HCT116 (cell line): ENCODE results near the gene C1orf116. TPM values are rescaled to one million over a fixed set of nuclear protein-coding genes. Genes with fewer than 3 reads are reported as not detected.

Source experiments
- ATAC-seq: fragments of 200-7000 bp; cut with Tn5 transposase; 2 replicates; pipeline ENCODE4 v1.9.1; 2020; ENCODE audit warnings: mild to moderate bottlenecking, moderate library complexity
- BruUV-seq: library from RNA; stranded (reverse); fragments of 400-500 nt; replicated peaks from 2 replicates; lab custom pipeline; 2021; lab: Mats Ljungman, UMichigan
- CTCF ChIA-PET: fragments of 300-600 bp; sonication (Branson Sonifier 250); formaldehyde crosslinking; loops from one replicate; lab custom pipeline; 2021; ENCODE audit warnings: antibody characterized with exemption; lab: Charles Lee
- POLR2A ChIA-PET: fragments of 300-600, 350-600 bp; sonication (Branson Sonifier 250); formaldehyde crosslinking; loops from one replicate; lab custom pipeline; 2021; ENCODE audit warnings: antibody characterized with exemption; lab: Charles Lee
- RAD21 ChIA-PET, 2 experiments: fragments of 300-600 bp; sonication (Branson Sonifier 250); formaldehyde crosslinking; loops; one replicate each; lab custom pipeline; 2023; ENCODE audit warnings: low total read pairs in 2 of 2; ENCODE audit not compliant: uncharacterized antibody in 2 of 2, unreplicated experiment in 2 of 2, low non-redundant PET in 1 of 2; lab: Charles Lee
- DNase-seq: peaks from one replicate; pipeline ENCODE4 v3.0.0-alpha.2; 2010; ENCODE audit warnings: low read depth, low spot score
- H2AFZ ChIP-seq: fragments of 200-600 bp; shearing (Covaris generic), sonication (generic); 2 replicates; pipeline ENCODE4 v1.6.1; 2017; ENCODE audit warnings: low read depth, mixed run types, mixed read lengths, antibody characterized with exemption, low read length; ENCODE audit not compliant: poor library complexity, severe bottlenecking
- H3K27ac ChIP-seq: 2 replicates; pipeline ENCODE4 v1.5.1; 2012; ENCODE audit warnings: low read depth, low read length
- H3K27me3 ChIP-seq: fragments of 200-600 bp; sonication (generic); 2 replicates; pipeline ENCODE4 v1.6.1; 2016; ENCODE audit warnings: mixed run types, low read length, mixed read lengths; ENCODE audit not compliant: insufficient read depth
- H3K36me3 ChIP-seq, 2 experiments: fragments of 200-500 bp in 1 of 2; fragments of 200-600 bp in 1 of 2; sonication (Bioruptor generic) in 1 of 2; sonication (generic) in 1 of 2; 2 replicates each; pipeline versions ENCODE4 v1.5.1 to v1.6.1; 2014 to 2016; ENCODE audit warnings: low read length in 2 of 2, inconsistent platforms in 1 of 2, mixed read lengths in 1 of 2, mixed run types in 1 of 2; ENCODE audit not compliant: insufficient read depth in 2 of 2, control insufficient read depth in 1 of 2
- H3K4me1 ChIP-seq, 2 experiments: fragments of 200-600 bp in 1 of 2; sonication (generic) in 1 of 2; 2 replicates each; pipeline versions ENCODE4 v1.5.1 to v1.6.1; 2012 to 2017; ENCODE audit warnings: low read length in 2 of 2, inconsistent platforms in 1 of 2, mild to moderate bottlenecking in 1 of 2, mixed read lengths in 1 of 2, mixed run types in 1 of 2, moderate library complexity in 1 of 2; ENCODE audit not compliant: insufficient read depth in 2 of 2, control insufficient read depth in 1 of 2
- H3K4me2 ChIP-seq: fragments of 200-600 bp; sonication (generic); 2 replicates; pipeline ENCODE4 v1.6.1; 2017; ENCODE audit warnings: mixed run types, low read length, mixed read lengths
- H3K4me3 ChIP-seq, 2 experiments: fragments of 200-600 bp in 1 of 2; sonication (generic) in 1 of 2; replicated peaks in 1 of 2; 2 replicates each; pipeline ENCODE4 v1.5.1; 2011 to 2016; ENCODE audit warnings: low read length in 2 of 2, control low read depth in 1 of 2, low read depth in 1 of 2, mild to moderate bottlenecking in 1 of 2, mixed read lengths in 1 of 2, mixed run types in 1 of 2
- H3K79me2 ChIP-seq: fragments of 200-600 bp; sonication (generic); 2 replicates; pipeline ENCODE4 v1.6.1; 2017; ENCODE audit warnings: mild to moderate bottlenecking, mixed run types, low read length, moderate library complexity, mixed read lengths; ENCODE audit not compliant: insufficient read depth
- H3K9ac ChIP-seq: fragments of 200-600 bp; sonication (generic); 2 replicates; pipeline ENCODE4 v1.6.1; 2016; ENCODE audit warnings: low read length, mixed read lengths
- H3K9me2 ChIP-seq: fragments of 200-600 bp; sonication (generic), shearing (Covaris generic); 2 replicates; pipeline ENCODE4 v1.6.1; 2017; ENCODE audit warnings: mixed run types, mild to moderate bottlenecking, moderate library complexity; ENCODE audit not compliant: insufficient read depth
- H3K9me3 ChIP-seq, 2 experiments: fragments of 200-500 bp in 1 of 2; fragments of 200-600 bp in 1 of 2; sonication (Bioruptor generic) in 1 of 2; sonication (generic) in 1 of 2; 2 replicates each; pipeline ENCODE4 v1.6.1; 2014 to 2017; ENCODE audit warnings: low read length in 2 of 2, mixed read lengths in 2 of 2, inconsistent platforms in 1 of 2, low read depth in 1 of 2, mild to moderate bottlenecking in 1 of 2, mixed run types in 1 of 2, moderate library complexity in 1 of 2; ENCODE audit not compliant: control insufficient read depth in 1 of 2, insufficient read depth in 1 of 2
- H4K20me1 ChIP-seq: fragments of 200-600 bp; sonication (generic), shearing (Covaris generic); 2 replicates; pipeline ENCODE4 v1.6.1; 2017; ENCODE audit warnings: mixed run types, mild to moderate bottlenecking, moderate library complexity; ENCODE audit not compliant: insufficient read depth
- EGR1 ChIP-seq: IDR thresholded peaks from 2 replicates; pipeline ENCODE4 v1.6.1; 2012; ENCODE audit warnings: low read depth
- EZH2 ChIP-seq: fragments of 200-600 bp; sonication (generic); IDR thresholded peaks from 2 replicates; pipeline ENCODE4 v1.6.1; 2017; ENCODE audit warnings: antibody characterized with exemption, mixed run types
- JUND ChIP-seq: IDR thresholded peaks from 2 replicates; pipeline ENCODE4 v1.6.1; 2012
- POLR2A ChIP-seq: IDR thresholded peaks from 2 replicates; pipeline ENCODE4 v1.7.0; 2011; ENCODE audit warnings: borderline replicate concordance; ENCODE audit not compliant: insufficient read depth, insufficient read length; ENCODE audit errors: extremely low read depth
- POLR2AphosphoS5 ChIP-seq: IDR thresholded peaks from 2 replicates; pipeline ENCODE4 v1.6.1; 2011; ENCODE audit warnings: mild to moderate bottlenecking, low read depth, low read length, moderate library complexity
- SIN3A ChIP-seq: IDR thresholded peaks from 2 replicates; pipeline ENCODE4 v1.6.1; 2012; ENCODE audit warnings: low read depth
- SP1 ChIP-seq: IDR thresholded peaks from 2 replicates; pipeline ENCODE4 v1.6.1; 2012; ENCODE audit warnings: low read depth
- SRF ChIP-seq: IDR thresholded peaks from 2 replicates; pipeline ENCODE4 v1.6.1; 2012; ENCODE audit warnings: low read depth
- TCF7L2 ChIP-seq: IDR thresholded peaks from 2 replicates; pipeline ENCODE4 v1.7.0; 2011; ENCODE audit warnings: borderline replicate concordance, inconsistent platforms; ENCODE audit not compliant: insufficient read depth, insufficient read length; ENCODE audit errors: extremely low read depth
- YY1 ChIP-seq: IDR thresholded peaks from 2 replicates; pipeline ENCODE4 v1.6.1; 2011; ENCODE audit warnings: low read length, low read depth, moderate library complexity, mild to moderate bottlenecking; ENCODE audit not compliant: insufficient replicate concordance; ENCODE audit errors: extremely low read depth
- ZNF274 ChIP-seq: fragments of 200-500 bp; sonication (Bioruptor generic); IDR thresholded peaks from 2 replicates; pipeline ENCODE4 v1.6.1; 2014; ENCODE audit warnings: mild to moderate bottlenecking, low read depth, low read length, inconsistent platforms
- intact Hi-C: fragments of 100-400 bp; cut with micrococcal nuclease; formaldehyde crosslinking; loops from 2 replicates; pipeline ENCODE4 v1.10.0; 2022
- total RNA-seq: library from RNA; stranded (reverse); gene quantifications from one replicate; pipeline ENCODE4 v1.2.1, GENCODE V29; 2021; ENCODE audit not compliant: unreplicated experiment
- TF ChIP-seq, protein P1 (sequence below), 3 experiments: fragments of 200-600 bp in 1 of 3; sonication (generic) in 1 of 3; IDR thresholded peaks in 2 of 3; conservative IDR thresholded peaks in 1 of 3; 2 replicates each; pipeline ENCODE4 v1.5.1; 2012 to 2017; ENCODE audit warnings: low read depth in 2 of 3, low read length in 2 of 3, antibody characterized with exemption in 1 of 3, borderline replicate concordance in 1 of 3, control low read depth in 1 of 3, mild to moderate bottlenecking in 1 of 3, mixed read lengths in 1 of 3, mixed run types in 1 of 3, moderate library complexity in 1 of 3; ENCODE audit not compliant: insufficient read depth in 1 of 3
- TF ChIP-seq, protein P2 (sequence below): IDR thresholded peaks from 2 replicates; pipeline ENCODE4 v1.6.1; 2012; ENCODE audit warnings: low read depth
- TF ChIP-seq, protein P3 (sequence below): IDR thresholded peaks from 2 replicates; pipeline ENCODE4 v1.6.1; 2012
- TF ChIP-seq, protein P4 (sequence below): IDR thresholded peaks from 2 replicates; pipeline ENCODE4 v1.6.1; 2011; ENCODE audit warnings: mild to moderate bottlenecking, low read length, moderate library complexity; ENCODE audit not compliant: insufficient replicate concordance; ENCODE audit errors: extremely low read depth
- TF ChIP-seq, protein P5 (sequence below): IDR thresholded peaks from 2 replicates; pipeline ENCODE4 v1.6.1; 2012

The C1orf116 gene
- total RNA-seq, 1 experiment from 2014 or later: 3.6 TPM

DNA sequence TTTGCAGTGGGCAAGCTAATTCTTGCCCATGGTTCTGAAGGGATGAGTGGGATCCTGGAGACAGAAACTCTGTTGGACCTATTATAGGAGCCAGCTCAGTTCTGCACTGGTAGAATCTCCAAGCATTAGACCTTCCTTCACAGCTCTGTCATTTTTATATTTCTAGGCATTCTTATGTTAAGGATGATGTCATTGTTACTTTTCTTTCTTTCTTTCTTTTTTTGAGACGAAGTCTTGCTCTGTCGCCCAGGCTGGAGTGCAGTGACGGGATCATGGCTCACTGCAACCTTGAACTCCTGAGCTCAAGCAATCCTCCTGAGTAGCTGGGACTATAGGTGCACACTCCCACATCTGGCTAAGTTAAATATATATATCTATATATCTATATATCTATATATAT, 28.0 kb upstream of the C1orf116 start:
- Histone ChIP-seq H3K4me1 (no peaks in the 10 kb centered on the region), H3K4me3 (no peak overlapping the region), H3K4me2 (no peak overlapping the region), H3K9me3 (no peaks in the 10 kb centered on the region), H2AFZ (no peak overlapping the region), H3K79me2 (no peaks in the 10 kb centered on the region), H3K27ac (no peak overlapping the region), H3K36me3 (peaks cover 0 to 7% of the 10 kb centered on the region in 2 experiments; a peak in 1 of 4 replicates), H3K27me3 (no peaks in the 10 kb centered on the region), H4K20me1 (no peaks in the 10 kb centered on the region), H3K9ac (no peak overlapping the region), H3K9me2 (no peaks in the 10 kb centered on the region)
- CTCF ChIA-PET: interaction anchor here (1.2 kb wide), 1 partner anchor 439 kb away, joined by 3 read pairs; no protein-coding TSS in a partner anchor
- BruUV-seq: no TSS peak
- POLR2A ChIA-PET: no interaction called here
- intact Hi-C loops: no loop called here
- TF ChIP-seq, protein P1, sequence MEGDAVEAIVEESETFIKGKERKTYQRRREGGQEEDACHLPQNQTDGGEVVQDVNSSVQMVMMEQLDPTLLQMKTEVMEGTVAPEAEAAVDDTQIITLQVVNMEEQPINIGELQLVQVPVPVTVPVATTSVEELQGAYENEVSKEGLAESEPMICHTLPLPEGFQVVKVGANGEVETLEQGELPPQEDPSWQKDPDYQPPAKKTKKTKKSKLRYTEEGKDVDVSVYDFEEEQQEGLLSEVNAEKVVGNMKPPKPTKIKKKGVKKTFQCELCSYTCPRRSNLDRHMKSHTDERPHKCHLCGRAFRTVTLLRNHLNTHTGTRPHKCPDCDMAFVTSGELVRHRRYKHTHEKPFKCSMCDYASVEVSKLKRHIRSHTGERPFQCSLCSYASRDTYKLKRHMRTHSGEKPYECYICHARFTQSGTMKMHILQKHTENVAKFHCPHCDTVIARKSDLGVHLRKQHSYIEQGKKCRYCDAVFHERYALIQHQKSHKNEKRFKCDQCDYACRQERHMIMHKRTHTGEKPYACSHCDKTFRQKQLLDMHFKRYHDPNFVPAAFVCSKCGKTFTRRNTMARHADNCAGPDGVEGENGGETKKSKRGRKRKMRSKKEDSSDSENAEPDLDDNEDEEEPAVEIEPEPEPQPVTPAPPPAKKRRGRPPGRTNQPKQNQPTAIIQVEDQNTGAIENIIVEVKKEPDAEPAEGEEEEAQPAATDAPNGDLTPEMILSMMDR (IDR thresholded peaks at IDR 0.05 in 2 of 3, conservative IDR thresholded peaks at IDR 0.05 in 1 of 3; ENCODE audit: borderline replicate concordance in 1 of 3, insufficient read depth in 1 of 3, low read depth in 2 of 3, low read length in 2 of 3): no peak
- no peak for TF ChIP-seq YY1
- TF ChIP-seq POLR2A: no peak
- no peak for TF ChIP-seq ZNF274
- no peak for TF ChIP-seq SP1
- no peak for TF ChIP-seq EGR1
- TF ChIP-seq, protein P2, sequence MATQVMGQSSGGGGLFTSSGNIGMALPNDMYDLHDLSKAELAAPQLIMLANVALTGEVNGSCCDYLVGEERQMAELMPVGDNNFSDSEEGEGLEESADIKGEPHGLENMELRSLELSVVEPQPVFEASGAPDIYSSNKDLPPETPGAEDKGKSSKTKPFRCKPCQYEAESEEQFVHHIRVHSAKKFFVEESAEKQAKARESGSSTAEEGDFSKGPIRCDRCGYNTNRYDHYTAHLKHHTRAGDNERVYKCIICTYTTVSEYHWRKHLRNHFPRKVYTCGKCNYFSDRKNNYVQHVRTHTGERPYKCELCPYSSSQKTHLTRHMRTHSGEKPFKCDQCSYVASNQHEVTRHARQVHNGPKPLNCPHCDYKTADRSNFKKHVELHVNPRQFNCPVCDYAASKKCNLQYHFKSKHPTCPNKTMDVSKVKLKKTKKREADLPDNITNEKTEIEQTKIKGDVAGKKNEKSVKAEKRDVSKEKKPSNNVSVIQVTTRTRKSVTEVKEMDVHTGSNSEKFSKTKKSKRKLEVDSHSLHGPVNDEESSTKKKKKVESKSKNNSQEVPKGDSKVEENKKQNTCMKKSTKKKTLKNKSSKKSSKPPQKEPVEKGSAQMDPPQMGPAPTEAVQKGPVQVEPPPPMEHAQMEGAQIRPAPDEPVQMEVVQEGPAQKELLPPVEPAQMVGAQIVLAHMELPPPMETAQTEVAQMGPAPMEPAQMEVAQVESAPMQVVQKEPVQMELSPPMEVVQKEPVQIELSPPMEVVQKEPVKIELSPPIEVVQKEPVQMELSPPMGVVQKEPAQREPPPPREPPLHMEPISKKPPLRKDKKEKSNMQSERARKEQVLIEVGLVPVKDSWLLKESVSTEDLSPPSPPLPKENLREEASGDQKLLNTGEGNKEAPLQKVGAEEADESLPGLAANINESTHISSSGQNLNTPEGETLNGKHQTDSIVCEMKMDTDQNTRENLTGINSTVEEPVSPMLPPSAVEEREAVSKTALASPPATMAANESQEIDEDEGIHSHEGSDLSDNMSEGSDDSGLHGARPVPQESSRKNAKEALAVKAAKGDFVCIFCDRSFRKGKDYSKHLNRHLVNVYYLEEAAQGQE: no peak
- no peak for TF ChIP-seq SRF
- no peak for TF ChIP-seq SIN3A
- TF ChIP-seq, protein P3, sequence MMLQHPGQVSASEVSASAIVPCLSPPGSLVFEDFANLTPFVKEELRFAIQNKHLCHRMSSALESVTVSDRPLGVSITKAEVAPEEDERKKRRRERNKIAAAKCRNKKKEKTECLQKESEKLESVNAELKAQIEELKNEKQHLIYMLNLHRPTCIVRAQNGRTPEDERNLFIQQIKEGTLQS: no peak
- TF ChIP-seq, protein P4, sequence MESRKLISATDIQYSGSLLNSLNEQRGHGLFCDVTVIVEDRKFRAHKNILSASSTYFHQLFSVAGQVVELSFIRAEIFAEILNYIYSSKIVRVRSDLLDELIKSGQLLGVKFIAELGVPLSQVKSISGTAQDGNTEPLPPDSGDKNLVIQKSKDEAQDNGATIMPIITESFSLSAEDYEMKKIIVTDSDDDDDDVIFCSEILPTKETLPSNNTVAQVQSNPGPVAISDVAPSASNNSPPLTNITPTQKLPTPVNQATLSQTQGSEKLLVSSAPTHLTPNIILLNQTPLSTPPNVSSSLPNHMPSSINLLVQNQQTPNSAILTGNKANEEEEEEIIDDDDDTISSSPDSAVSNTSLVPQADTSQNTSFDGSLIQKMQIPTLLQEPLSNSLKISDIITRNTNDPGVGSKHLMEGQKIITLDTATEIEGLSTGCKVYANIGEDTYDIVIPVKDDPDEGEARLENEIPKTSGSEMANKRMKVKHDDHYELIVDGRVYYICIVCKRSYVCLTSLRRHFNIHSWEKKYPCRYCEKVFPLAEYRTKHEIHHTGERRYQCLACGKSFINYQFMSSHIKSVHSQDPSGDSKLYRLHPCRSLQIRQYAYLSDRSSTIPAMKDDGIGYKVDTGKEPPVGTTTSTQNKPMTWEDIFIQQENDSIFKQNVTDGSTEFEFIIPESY: no peak
- TF ChIP-seq, protein P5, sequence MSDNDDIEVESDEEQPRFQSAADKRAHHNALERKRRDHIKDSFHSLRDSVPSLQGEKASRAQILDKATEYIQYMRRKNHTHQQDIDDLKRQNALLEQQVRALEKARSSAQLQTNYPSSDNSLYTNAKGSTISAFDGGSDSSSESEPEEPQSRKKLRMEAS: no peak
- no peak for TF ChIP-seq TCF7L2
- no peak for TF ChIP-seq EZH2
- TF ChIP-seq POLR2AphosphoS5: no peak
- no peak for TF ChIP-seq JUND
- ATAC-seq (no peak), DNase-seq (no peak)
- RAD21 ChIA-PET: no interaction called here
